ENCODE results near the gene NAV2.

DNA sequence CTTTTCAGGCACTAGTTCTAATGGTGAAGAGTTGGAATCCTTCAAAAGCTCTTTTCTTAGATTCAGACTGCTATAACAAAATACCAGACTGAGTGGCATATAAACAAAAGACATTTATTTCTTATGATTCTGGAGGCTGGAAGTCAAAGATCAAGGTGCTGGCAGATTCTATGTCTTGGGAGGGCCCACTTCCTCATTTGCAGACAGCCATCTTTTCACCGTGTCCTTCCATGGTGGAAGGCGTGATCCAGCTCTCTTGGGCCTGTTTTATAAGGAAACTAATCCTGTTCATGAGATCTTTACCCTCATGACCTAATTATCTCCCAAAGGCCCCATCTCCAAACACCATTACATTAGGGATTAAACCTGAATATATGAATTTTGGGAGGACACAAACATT lies 124.0 kb downstream of the NAV2 start:
- TF ChIP-seq POLR2AphosphoS5 (IDR thresholded peaks at IDR 0.05; ENCODE audit: borderline replicate concordance, low read depth, low read length) (no peak), EZH2 (IDR thresholded peaks at IDR 0.05) (no peak), FOXP2 (optimal IDR thresholded peaks at IDR 0.05; ENCODE audit: control extremely low read depth, extremely low read length, insufficient read depth) (no peak)

Measured in SK-N-MC (cell line).